ENCODE results near the gene NEDD8. TPM values are rescaled to one million over a fixed set of nuclear protein-coding genes. Genes with fewer than 3 reads are reported as not detected.

Gene NEDD8
- total RNA-seq, 4 donors from 2014 or later, result 44.1 to 77.6 (median 67.9) TPM

GRCh38 chr14:24190416-24190815 is 41.8 kb downstream of the NEDD8 start:
- DNase-seq, result no peak
- H3K36me3 ChIP-seq, result peaks cover 0 to 27% (median 0%) of the 10 kb centered on the region in 3 donors
- peaks cover 2 to 28% (median 14%) of the 10 kb centered on the region in 4 donors for H3K4me1 ChIP-seq
- H3K9me3 ChIP-seq, result no peaks in the 10 kb centered on the region
- no peak for TF ChIP-seq CTCF (IDR thresholded peaks at IDR 0.05)
- no peak for TF ChIP-seq POLR2A (IDR thresholded peaks at IDR 0.05)
- H3K27me3 ChIP-seq, result no peaks in the 10 kb centered on the region
- H3K27ac ChIP-seq, result no peak overlapping the region
- H3K4me3 ChIP-seq, result no peak overlapping the region

GRCh38 chr14:24189460-24189859 is 42.7 kb downstream of the NEDD8 start:
- TF ChIP-seq CTCF (IDR thresholded peaks at IDR 0.05) (no peak), POLR2A (IDR thresholded peaks at IDR 0.05) (no peak)
- DNase-seq, result no peak
- peaks cover under 1 to 22% (median 11%) of the 10 kb centered on the region in 4 donors for H3K4me1 ChIP-seq
- no peaks in the 10 kb centered on the region for H3K27me3 ChIP-seq
- peaks cover 0 to 35% (median 0%) of the 10 kb centered on the region in 3 donors for H3K36me3 ChIP-seq
- H3K9me3 ChIP-seq, result no peaks in the 10 kb centered on the region
- no peak overlapping the region for H3K27ac ChIP-seq
- H3K4me3 ChIP-seq, result no peak overlapping the region

GRCh38 chr14:24189059-24189375 is 43.1 kb downstream of the NEDD8 start:
- Histone ChIP-seq H3K9me3 (no peaks in the 10 kb centered on the region), H3K36me3 (peaks cover 0 to 39% (median 0%) of the 10 kb centered on the region in 3 donors), H3K4me3 (peak overlapping the region in 3 of 4 donors; percentile 76 to 80 (median 78)), H3K27ac (peak overlapping the region in 3 of 4 donors; percentile 69 to 80 (median 69)), H3K27me3 (no peaks in the 10 kb centered on the region), H3K4me1 (peaks cover 0 to 18% (median 9%) of the 10 kb centered on the region in 4 donors)
- no peak for DNase-seq
- TF ChIP-seq CTCF (IDR thresholded peaks at IDR 0.05) (no peak), POLR2A (IDR thresholded peaks at IDR 0.05) (no peak)

- H3K36me3 ChIP-seq, result peaks cover 0 to 45% (median 0%) of the 10 kb centered on the region in 3 donors
- H3K4me1 ChIP-seq, result peaks cover 0 to 18% (median 9%) of the 10 kb centered on the region in 4 donors
- no peaks in the 10 kb centered on the region for H3K27me3 ChIP-seq
- DNase-seq, result peak; percentile 93 to 98 (median 93)
- H3K9me3 ChIP-seq, result no peaks in the 10 kb centered on the region
- peak within 1 kb of the TSS; percentile 36 to 80 (median 69) for H3K27ac ChIP-seq
- TF ChIP-seq POLR2A (IDR thresholded peaks at IDR 0.05) (peak in 1 of 2 donors; percentile 29), CTCF (IDR thresholded peaks at IDR 0.05) (no peak)
- H3K4me3 ChIP-seq, result peak within 1 kb of the TSS; percentile 58 to 80 (median 77)
Measured at GRCh38 chr14:24188251-24189058, 43.7 kb downstream of the NEDD8 start, which contains the start of gene IPO4. Gene IPO4, minus strand, starts transcription at chr14:24188816. Its CDS starts 29 bp downstream, at chr14:24188787.

- Histone ChIP-seq H3K27ac (peak overlapping the region in 1 of 4 donors; percentile 80), H3K4me3 (peak overlapping the region in 2 of 4 donors; percentile 76 to 78), H3K9me3 (no peaks in the 10 kb centered on the region), H3K36me3 (peaks cover 0 to 45% (median 0%) of the 10 kb centered on the region in 3 donors), H3K4me1 (peaks cover 0 to 18% (median 9%) of the 10 kb centered on the region in 4 donors), H3K27me3 (no peaks in the 10 kb centered on the region)
- TF ChIP-seq POLR2A (IDR thresholded peaks at IDR 0.05) (no peak), CTCF (IDR thresholded peaks at IDR 0.05) (no peak)
- DNase-seq, result no peak
Measured at GRCh38 chr14:24187539-24187915, 44.6 kb downstream of the NEDD8 start.
